Right lobe of liver (tissue), 6 donors: ENCODE results near the gene SLC37A2. TPM values are rescaled to one million over a fixed set of nuclear protein-coding genes. Genes with fewer than 3 reads are reported as not detected.

Experiments used
- ATAC-seq, 4 donors: fragments of 200-7000 bp; cut with Tn5 transposase; one replicate each; pipeline ENCODE4 v1.9.1; 2020; ENCODE audit warnings: mild to moderate bottlenecking in 4 of 4, moderate library complexity in 4 of 4
- DNase-seq, 3 donors: peaks; one replicate each; pipeline ENCODE4 v3.0.0-alpha.2; 2020
- H3K27ac ChIP-seq, 3 donors: fragments of 200-600 bp; one replicate each; pipeline ENCODE4 v1.8.0; 2022
- H3K27me3 ChIP-seq, 2 donors: fragments of 200-600 bp; one replicate each; pipeline ENCODE4 v1.8.0; 2022
- H3K36me3 ChIP-seq, 4 donors: fragments of 200-600 bp; sonication (generic) in 1 of 4; one replicate each; pipeline versions ENCODE4 v1.5.1 to v1.8.0; 2017 to 2022; ENCODE audit warnings: control low read depth in 1 of 4
- H3K4me1 ChIP-seq, 4 donors: fragments of 200-600 bp; sonication (generic) in 1 of 4; one replicate each; pipeline versions ENCODE4 v1.5.1 to v1.8.0; 2017 to 2022; ENCODE audit warnings: control low read depth in 1 of 4
- H3K4me3 ChIP-seq, 3 donors: fragments of 200-600 bp; one replicate each; pipeline ENCODE4 v1.8.0; 2022
- H3K9me3 ChIP-seq, 4 donors: fragments of 200-600 bp; sonication (generic) in 1 of 4; one replicate each; pipeline versions ENCODE4 v1.5.1 to v1.8.0; 2017 to 2022; ENCODE audit warnings: control low read depth in 1 of 4
- POLR2A ChIP-seq: fragments of 450-650 bp; IDR thresholded peaks from one replicate; pipeline ENCODE4 v1.6.1; 2017; ENCODE audit warnings: antibody characterized with exemption, mild to moderate bottlenecking
- WGBS: methylation state at CpG from one replicate; pipeline ENCODE4 v1.1.6; 2018; ENCODE audit warnings: low coverage, low lambda C conversion rate; ENCODE audit not compliant: insufficient coverage; ENCODE audit errors: missing lambda C conversion rate; 5-methylcytosine and 5-hydroxymethylcytosine counted together
- intact Hi-C, 2 donors: fragments of 100-400 bp; cut with DNase I; formaldehyde crosslinking; loops; one replicate each; pipeline versions ENCODE4 v1.11.2 to v1.14.1; 2022
- total RNA-seq, 6 experiments: library from RNA; depleted of rRNA in 2 of 6; stranded (reverse); fragments of >200 nt in 2 of 6; fragmentation: NEBNext Ultra II Directional in 3 of 6; extraction: Animal tissue kit (Norgen Biotek cat#: 25700) in 3 of 6; gene quantifications; one replicate each; pipeline versions ENCODE4 v1.1.0 to v1.2.4, GENCODE V29; 2016 to 2023
- TF ChIP-seq, protein P1 (sequence below), 4 donors: fragments of 200-600 bp in 3 of 4; fragments of 450-650 bp in 1 of 4; IDR thresholded peaks; one replicate each; pipeline versions ENCODE4 v1.5.1 to v1.8.0; 2016 to 2022; ENCODE audit warnings: antibody characterized with exemption in 4 of 4, mild to moderate bottlenecking in 2 of 4
- donor health status: DM: no; HTN: yes; CAD: no.
- donor health status: DM: no; HTN: no; CAD: no.
- donor health status: DM: no; HTN: no; CAD: no.
- donor health status: DM: no; HTN: yes; CAD: no.
- donor health status: DM: no; HTN: yes; CAD: no.

Gene SLC37A2
- total RNA-seq, 6 experiments from 2014 or later, result 3.4 to 14.2 (median 4.7) TPM

DNA sequence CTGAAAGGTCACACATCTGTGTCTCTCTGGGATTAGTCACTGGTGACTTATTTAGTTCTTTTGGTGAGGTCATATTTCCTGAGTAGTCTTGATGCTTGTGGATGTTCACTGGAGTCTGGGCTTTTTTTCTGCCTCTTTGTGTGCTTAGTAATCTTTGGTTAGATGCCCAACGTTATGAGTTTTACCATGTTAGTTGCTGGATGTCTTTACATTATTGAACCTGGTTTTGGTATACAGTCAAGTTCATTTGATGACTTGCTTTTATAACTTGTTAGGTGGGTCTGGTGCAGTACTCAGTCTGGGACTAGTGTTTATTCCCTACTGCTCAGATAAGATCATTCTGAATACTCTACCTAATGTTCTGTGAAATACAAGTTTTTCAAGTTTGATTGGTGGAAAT lies 26.2 kb upstream of the SLC37A2 start:
- ATAC-seq, result no peak
- no peaks in the 10 kb centered on the region for H3K4me1 ChIP-seq
- no peak overlapping the region for H3K27ac ChIP-seq
- H3K9me3 ChIP-seq, result no peaks in the 10 kb centered on the region
- no peak for TF ChIP-seq POLR2A
- TF ChIP-seq, protein P1, sequence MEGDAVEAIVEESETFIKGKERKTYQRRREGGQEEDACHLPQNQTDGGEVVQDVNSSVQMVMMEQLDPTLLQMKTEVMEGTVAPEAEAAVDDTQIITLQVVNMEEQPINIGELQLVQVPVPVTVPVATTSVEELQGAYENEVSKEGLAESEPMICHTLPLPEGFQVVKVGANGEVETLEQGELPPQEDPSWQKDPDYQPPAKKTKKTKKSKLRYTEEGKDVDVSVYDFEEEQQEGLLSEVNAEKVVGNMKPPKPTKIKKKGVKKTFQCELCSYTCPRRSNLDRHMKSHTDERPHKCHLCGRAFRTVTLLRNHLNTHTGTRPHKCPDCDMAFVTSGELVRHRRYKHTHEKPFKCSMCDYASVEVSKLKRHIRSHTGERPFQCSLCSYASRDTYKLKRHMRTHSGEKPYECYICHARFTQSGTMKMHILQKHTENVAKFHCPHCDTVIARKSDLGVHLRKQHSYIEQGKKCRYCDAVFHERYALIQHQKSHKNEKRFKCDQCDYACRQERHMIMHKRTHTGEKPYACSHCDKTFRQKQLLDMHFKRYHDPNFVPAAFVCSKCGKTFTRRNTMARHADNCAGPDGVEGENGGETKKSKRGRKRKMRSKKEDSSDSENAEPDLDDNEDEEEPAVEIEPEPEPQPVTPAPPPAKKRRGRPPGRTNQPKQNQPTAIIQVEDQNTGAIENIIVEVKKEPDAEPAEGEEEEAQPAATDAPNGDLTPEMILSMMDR (IDR thresholded peaks at IDR 0.05), result no peak
- H3K4me3 ChIP-seq, result no peak overlapping the region
- 45% methylated on average over 1 of the region's 1 CpG for WGBS
- DNase-seq, result no peak
- H3K27me3 ChIP-seq, result no peaks in the 10 kb centered on the region
- no peaks in the 10 kb centered on the region for H3K36me3 ChIP-seq
- intact Hi-C loops, result no loop called here

DNA sequence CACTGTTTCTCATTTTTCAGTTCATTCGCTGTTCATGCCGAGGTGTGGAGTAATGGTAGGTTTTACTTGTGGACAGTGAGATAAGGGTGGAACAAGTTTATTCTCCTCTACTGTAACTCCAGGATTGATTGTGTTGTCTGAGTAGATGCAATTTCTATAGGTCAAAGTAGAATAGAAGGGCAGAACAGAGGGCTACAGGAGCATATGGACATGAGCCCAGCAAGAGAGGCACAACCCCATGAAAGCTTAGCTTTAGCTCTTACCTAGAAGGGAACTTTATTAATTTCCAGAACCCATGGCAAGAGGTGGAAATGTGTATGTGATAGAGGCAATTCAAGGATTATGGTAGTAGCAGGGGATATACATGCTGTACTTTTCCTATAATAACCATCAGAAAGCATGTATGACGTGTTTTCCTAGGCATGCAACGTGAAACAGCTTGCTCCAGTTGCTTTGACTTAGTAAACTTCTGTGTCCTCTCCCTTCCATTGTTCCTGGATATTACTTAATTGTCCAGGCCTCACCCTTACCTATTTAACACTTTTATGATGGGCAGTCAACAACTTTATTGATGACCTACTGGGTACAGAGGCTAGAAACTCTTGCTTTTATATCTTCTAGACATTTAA lies 13.8 kb upstream of the SLC37A2 start:
- Histone ChIP-seq H3K4me3 (no peak overlapping the region), H3K27ac (no peak overlapping the region)
- WGBS, result 88% methylated on average over 3 of the region's 4 CpGs

DNA sequence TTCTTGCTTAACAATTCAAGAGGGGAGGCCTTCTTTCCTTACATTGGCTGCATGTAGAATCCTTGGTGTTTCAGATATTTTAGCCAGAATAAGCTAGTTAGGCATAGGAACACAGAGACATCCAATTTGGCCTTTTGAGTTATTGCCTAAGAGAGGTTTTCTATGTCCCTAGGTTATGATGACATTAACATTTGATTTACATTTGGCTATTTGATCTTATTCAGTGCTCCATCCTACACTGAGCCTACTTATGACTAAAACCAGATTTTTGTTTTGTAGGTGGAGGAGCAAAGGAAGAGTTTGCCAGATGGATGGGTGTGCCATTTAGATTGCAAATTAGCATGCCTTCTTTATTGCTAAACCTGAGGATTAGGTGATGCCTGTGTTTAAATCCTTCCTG lies 11.1 kb upstream of the SLC37A2 start:
- TF ChIP-seq POLR2A, result no peak
- TF ChIP-seq, protein P1 (IDR thresholded peaks at IDR 0.05), result no peak
- Histone ChIP-seq H3K9me3 (no peaks in the 10 kb centered on the region), H3K4me3 (no peak overlapping the region), H3K36me3 (no peaks in the 10 kb centered on the region), H3K4me1 (no peaks in the 10 kb centered on the region), H3K27me3 (no peaks in the 10 kb centered on the region), H3K27ac (no peak overlapping the region)
- DNase-seq (no peak), ATAC-seq (no peak)
- intact Hi-C loops, result no loop called here

More for the DNA sequence above, 13.8 kb upstream of the SLC37A2 start:
- Histone ChIP-seq H3K9me3 (no peaks in the 10 kb centered on the region), H3K4me1 (no peaks in the 10 kb centered on the region), H3K36me3 (no peaks in the 10 kb centered on the region), H3K27me3 (no peaks in the 10 kb centered on the region)
- ATAC-seq (no peak), DNase-seq (no peak)
- TF ChIP-seq, protein P1 (IDR thresholded peaks at IDR 0.05), result no peak
- TF ChIP-seq POLR2A, result no peak
- intact Hi-C loops, result no loop called here

DNA sequence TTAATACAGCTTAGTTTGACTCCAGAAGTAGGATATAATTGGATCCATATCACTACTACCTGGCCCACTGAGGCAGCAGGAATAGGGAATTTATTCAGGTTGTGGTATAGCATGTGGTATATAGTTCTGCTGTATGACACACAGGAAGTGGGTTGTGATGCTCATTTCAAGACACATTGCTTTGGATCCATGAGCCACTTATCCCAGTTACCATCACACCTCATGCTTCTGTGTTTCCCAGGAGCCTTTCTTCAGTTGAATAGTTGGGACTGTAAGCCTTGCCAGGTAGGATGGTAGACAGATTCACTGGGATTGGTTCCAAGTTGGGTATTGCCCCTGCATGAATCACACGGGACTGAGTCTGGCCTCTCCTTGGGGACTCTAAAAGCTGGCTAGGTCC lies 9.9 kb upstream of the SLC37A2 start:
- H3K4me3 ChIP-seq, result no peak overlapping the region
- no peak for TF ChIP-seq POLR2A
- TF ChIP-seq, protein P1 (IDR thresholded peaks at IDR 0.05), result no peak
- DNase-seq (no peak), ATAC-seq (no peak)
- no peak overlapping the region for H3K27ac ChIP-seq
- intact Hi-C loops, result no loop called here
- H3K27me3 ChIP-seq, result no peaks in the 10 kb centered on the region
- H3K4me1 ChIP-seq, result no peaks in the 10 kb centered on the region
- no peaks in the 10 kb centered on the region for H3K9me3 ChIP-seq
- no CpG with 5 or more reads among the region's 1 CpG for WGBS
- H3K36me3 ChIP-seq, result no peaks in the 10 kb centered on the region
